ENCODE measurements around the gene ACOX3.

DNA sequence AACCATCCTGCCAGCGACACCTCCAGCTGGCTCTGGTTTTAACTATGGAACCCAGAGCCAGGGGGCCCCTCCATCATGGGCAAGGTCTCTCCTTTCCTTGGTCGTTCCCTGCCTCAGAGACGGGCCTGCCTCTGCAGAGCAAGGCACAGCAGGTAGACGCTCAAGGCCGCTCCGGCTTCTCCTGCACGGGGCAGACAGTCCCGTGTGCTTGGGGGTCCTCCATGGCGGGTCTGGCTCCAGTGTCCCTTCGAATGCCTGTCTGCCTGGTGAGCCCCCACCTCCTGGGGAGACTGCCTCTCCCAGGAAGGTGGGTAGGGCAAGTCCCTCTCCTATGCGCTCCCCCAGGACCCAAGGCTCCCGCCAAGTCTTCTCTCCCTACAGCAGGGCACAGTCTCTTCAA is 71.5 kb downstream of the ACOX3 start:
- TF ChIP-seq, protein P1, sequence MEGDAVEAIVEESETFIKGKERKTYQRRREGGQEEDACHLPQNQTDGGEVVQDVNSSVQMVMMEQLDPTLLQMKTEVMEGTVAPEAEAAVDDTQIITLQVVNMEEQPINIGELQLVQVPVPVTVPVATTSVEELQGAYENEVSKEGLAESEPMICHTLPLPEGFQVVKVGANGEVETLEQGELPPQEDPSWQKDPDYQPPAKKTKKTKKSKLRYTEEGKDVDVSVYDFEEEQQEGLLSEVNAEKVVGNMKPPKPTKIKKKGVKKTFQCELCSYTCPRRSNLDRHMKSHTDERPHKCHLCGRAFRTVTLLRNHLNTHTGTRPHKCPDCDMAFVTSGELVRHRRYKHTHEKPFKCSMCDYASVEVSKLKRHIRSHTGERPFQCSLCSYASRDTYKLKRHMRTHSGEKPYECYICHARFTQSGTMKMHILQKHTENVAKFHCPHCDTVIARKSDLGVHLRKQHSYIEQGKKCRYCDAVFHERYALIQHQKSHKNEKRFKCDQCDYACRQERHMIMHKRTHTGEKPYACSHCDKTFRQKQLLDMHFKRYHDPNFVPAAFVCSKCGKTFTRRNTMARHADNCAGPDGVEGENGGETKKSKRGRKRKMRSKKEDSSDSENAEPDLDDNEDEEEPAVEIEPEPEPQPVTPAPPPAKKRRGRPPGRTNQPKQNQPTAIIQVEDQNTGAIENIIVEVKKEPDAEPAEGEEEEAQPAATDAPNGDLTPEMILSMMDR (conservative IDR thresholded peaks at IDR 0.05; ENCODE audit: low read length), result no peak
- TF ChIP-seq EZH2phosphoT487 (IDR thresholded peaks at IDR 0.05; ENCODE audit: borderline replicate concordance), result no peak
